GM18519 (cell line): ENCODE results near the gene TIGD1.
"Not testable (repeated sequence)": the region's sequence is repeated elsewhere in the genome, so short reads cannot be mapped to it uniquely, and the experiment has no call there.

Source experiments
- ATAC-seq: cut with Tn5 transposase; IDR thresholded peaks from one replicate; pipeline ENCODE4 v1.9.1; 2021; ENCODE audit warnings: mild to moderate bottlenecking, moderate library complexity; ENCODE audit not compliant: unreplicated experiment, low FRiP score

The TIGD1 gene

GRCh38 chr2:232571026-232571474 lies 20.7 kb upstream of the TIGD1 start:
- no peak for ATAC-seq

GRCh38 chr2:232570481-232570880 lies 20.1 kb upstream of the TIGD1 start:
- not testable (repeated sequence) for ATAC-seq

GRCh38 chr2:232569541-232569940 lies 19.2 kb upstream of the TIGD1 start:
- no peak for ATAC-seq

GRCh38 chr2:232568161-232568560 lies 17.8 kb upstream of the TIGD1 start:
- ATAC-seq: no peak

- ATAC-seq: no peak
Observed at GRCh38 chr2:232567721-232568120, 17.4 kb upstream of the TIGD1 start.

GRCh38 chr2:232563580-232563979 lies 13.2 kb upstream of the TIGD1 start:
- no peak for ATAC-seq

GRCh38 chr2:232562515-232563151 lies 12.3 kb upstream of the TIGD1 start:
- no peak for ATAC-seq

GRCh38 chr2:232556426-232556825 lies 6.1 kb upstream of the TIGD1 start:
- no peak for ATAC-seq

- ATAC-seq: no peak
Observed at GRCh38 chr2:232551776-232552175, 1.4 kb upstream of the TIGD1 start.

GRCh38 chr2:232551250-232551638 lies 887 bp upstream of the TIGD1 start:
- ATAC-seq: no peak

- ATAC-seq: no peak
Observed at GRCh38 chr2:232549655-232550353, 553 bp downstream of the TIGD1 start.

- ATAC-seq: no peak
Observed at GRCh38 chr2:232547991-232548390, 2.4 kb downstream of the TIGD1 start.

GRCh38 chr2:232545511-232546375 lies 4.6 kb downstream of the TIGD1 start:
- ATAC-seq: no peak

- no peak for ATAC-seq
Observed at GRCh38 chr2:232544674-232545073, 5.7 kb downstream of the TIGD1 start.

- no peak for ATAC-seq
Observed at GRCh38 chr2:232543928-232544631, 6.3 kb downstream of the TIGD1 start.

- ATAC-seq: no peak
Observed at GRCh38 chr2:232543491-232543890, 6.9 kb downstream of the TIGD1 start.

GRCh38 chr2:232542715-232543467 lies 7.5 kb downstream of the TIGD1 start:
- no peak for ATAC-seq

GRCh38 chr2:232541961-232542714 lies 8.2 kb downstream of the TIGD1 start:
- ATAC-seq: no peak
